ENCODE measurements around the gene MDGA2. TPM values are rescaled to one million over a fixed set of nuclear protein-coding genes. Genes with fewer than 3 reads are reported as not detected.

MDGA2 gene
- polyA plus RNA-seq, 1 of the 3 experiments (the other 2 are of a cell fraction) = not detected

DNA sequence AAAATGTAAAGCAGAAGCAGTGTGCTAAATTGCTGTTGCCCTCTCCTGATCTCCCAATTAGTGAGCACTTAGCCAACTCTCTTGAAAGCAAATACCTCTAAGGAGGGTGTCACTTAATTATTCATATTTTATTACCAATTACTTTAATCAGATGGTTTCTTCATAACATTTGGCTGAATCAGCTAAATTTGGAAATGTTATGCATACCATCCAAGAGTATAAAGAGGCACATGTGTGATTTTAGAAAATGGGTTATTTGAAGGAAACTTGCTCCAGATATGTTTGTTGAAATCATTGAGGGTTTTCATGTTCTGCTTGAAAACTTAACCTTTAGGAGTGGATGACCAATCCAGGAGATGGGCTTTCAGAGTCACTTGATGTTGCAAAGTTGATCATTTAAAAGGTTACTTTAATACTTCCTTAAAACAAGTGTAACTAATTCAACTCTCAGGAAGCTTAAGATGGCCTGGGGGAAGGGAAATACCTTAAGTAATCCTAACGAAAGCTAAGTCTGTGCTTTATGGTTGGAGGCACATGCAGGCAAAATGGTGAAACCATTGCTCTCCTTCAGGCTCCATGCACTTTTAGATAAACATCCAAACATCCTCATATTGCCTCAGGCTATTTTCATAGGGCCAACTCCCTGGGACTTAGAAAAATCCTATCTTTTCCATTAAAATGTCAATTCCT, 434.5 kb downstream of the MDGA2 start:
- TF ChIP-seq, protein P1, sequence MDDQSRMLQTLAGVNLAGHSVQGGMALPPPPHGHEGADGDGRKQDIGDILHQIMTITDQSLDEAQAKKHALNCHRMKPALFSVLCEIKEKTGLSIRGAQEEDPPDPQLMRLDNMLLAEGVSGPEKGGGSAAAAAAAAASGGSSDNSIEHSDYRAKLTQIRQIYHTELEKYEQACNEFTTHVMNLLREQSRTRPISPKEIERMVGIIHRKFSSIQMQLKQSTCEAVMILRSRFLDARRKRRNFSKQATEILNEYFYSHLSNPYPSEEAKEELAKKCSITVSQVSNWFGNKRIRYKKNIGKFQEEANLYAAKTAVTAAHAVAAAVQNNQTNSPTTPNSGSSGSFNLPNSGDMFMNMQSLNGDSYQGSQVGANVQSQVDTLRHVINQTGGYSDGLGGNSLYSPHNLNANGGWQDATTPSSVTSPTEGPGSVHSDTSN (IDR thresholded peaks at IDR 0.05) = no peak
- TF ChIP-seq MEF2A (IDR thresholded peaks at IDR 0.05; ENCODE audit: borderline replicate concordance, low read depth) (no peak), TAF1 (IDR thresholded peaks at IDR 0.05; ENCODE audit: borderline replicate concordance, low read depth, low read length) (no peak), REST (IDR thresholded peaks at IDR 0.05; ENCODE audit: low read depth, low read length) (no peak), CHD2 (IDR thresholded peaks at IDR 0.05; ENCODE audit: low read length, partially characterized antibody) (no peak), ELF1 (IDR thresholded peaks at IDR 0.05) (no peak), RFX5 (IDR thresholded peaks at IDR 0.05; ENCODE audit: low read length) (no peak)
- no peak overlapping the region for H3K27ac ChIP-seq (ENCODE audit: low read depth in 2 of 2, low read length in 1 of 2)
- ChIA-PET CTCF (no interaction called here), POLR2A (no interaction called here)
- no peaks in the 10 kb centered on the region for H3F3A ChIP-seq (replicated peaks; ENCODE audit: insufficient read depth)
- no peak for DNase-seq
- no peaks in the 10 kb centered on the region for H3K79me2 ChIP-seq (ENCODE audit: insufficient read depth)
- no peaks in the 10 kb centered on the region for H3K9me3 ChIP-seq
- 0% methylated on average over 1 of the region's 1 CpG for WGBS (ENCODE audit: low lambda C conversion rate)
- H3K4me2 ChIP-seq = no peak overlapping the region
- no peaks in the 10 kb centered on the region for H3K27me3 ChIP-seq (ENCODE audit: insufficient read depth)
- H3K4me3 ChIP-seq (ENCODE audit: low read depth in 2 of 2, low read length in 1 of 2) = no peak overlapping the region
- H3K9me2 ChIP-seq = no peaks in the 10 kb centered on the region
- H4K20me1 ChIP-seq (ENCODE audit: insufficient read depth) = no peaks in the 10 kb centered on the region
- no peak overlapping the region for H3K9ac ChIP-seq
- no peak overlapping the region for H2AFZ ChIP-seq (ENCODE audit: low read depth)
- H3K36me3 ChIP-seq (replicated peaks in 1 of 2; ENCODE audit: control insufficient read depth in 1 of 2, insufficient read depth in 2 of 2, low read length in 1 of 2) = no peaks in the 10 kb centered on the region
- H3K4me1 ChIP-seq (ENCODE audit: control insufficient read depth in 1 of 2, insufficient read depth in 2 of 2, low read depth in 1 of 2, low read length in 1 of 2) = no peaks in the 10 kb centered on the region

GRCh38 chr14:47235619-47236018, 439.8 kb downstream of the MDGA2 start:
- TF ChIP-seq TCF12 (IDR thresholded peaks at IDR 0.05) = no peak
- TF ChIP-seq SMC3 (IDR thresholded peaks at IDR 0.05; ENCODE audit: low read depth, low read length) = no peak
- no peak for TF ChIP-seq FOSL2 (IDR thresholded peaks at IDR 0.05; ENCODE audit: borderline replicate concordance, low read depth)
- TF ChIP-seq CTCF (IDR thresholded peaks at IDR 0.05) = no peak
- TF ChIP-seq EZH2phosphoT487 (IDR thresholded peaks at IDR 0.05; ENCODE audit: borderline replicate concordance, low read depth) = no peak
- TF ChIP-seq FOXJ3 (CRISPR knock-in tag; IDR thresholded peaks at IDR 0.05) = no peak
- TF ChIP-seq RFX5 (IDR thresholded peaks at IDR 0.05; ENCODE audit: low read length) = no peak
- no peak for TF ChIP-seq MEF2A (IDR thresholded peaks at IDR 0.05; ENCODE audit: borderline replicate concordance, low read depth)
- TF ChIP-seq, protein P2, sequence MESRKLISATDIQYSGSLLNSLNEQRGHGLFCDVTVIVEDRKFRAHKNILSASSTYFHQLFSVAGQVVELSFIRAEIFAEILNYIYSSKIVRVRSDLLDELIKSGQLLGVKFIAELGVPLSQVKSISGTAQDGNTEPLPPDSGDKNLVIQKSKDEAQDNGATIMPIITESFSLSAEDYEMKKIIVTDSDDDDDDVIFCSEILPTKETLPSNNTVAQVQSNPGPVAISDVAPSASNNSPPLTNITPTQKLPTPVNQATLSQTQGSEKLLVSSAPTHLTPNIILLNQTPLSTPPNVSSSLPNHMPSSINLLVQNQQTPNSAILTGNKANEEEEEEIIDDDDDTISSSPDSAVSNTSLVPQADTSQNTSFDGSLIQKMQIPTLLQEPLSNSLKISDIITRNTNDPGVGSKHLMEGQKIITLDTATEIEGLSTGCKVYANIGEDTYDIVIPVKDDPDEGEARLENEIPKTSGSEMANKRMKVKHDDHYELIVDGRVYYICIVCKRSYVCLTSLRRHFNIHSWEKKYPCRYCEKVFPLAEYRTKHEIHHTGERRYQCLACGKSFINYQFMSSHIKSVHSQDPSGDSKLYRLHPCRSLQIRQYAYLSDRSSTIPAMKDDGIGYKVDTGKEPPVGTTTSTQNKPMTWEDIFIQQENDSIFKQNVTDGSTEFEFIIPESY (IDR thresholded peaks at IDR 0.05; ENCODE audit: borderline replicate concordance, low read depth) = no peak
- TF ChIP-seq TAF1 (IDR thresholded peaks at IDR 0.05; ENCODE audit: borderline replicate concordance, low read depth, low read length) = no peak
- Histone ChIP-seq H2AFZ (ENCODE audit: low read depth) (no peak overlapping the region), H3K9me2 (no peaks in the 10 kb centered on the region), H3K9ac (no peak overlapping the region), H3F3A (replicated peaks; ENCODE audit: insufficient read depth) (no peaks in the 10 kb centered on the region), H3K27ac (ENCODE audit: low read depth in 2 of 2, low read length in 1 of 2) (no peak overlapping the region), H4K20me1 (ENCODE audit: insufficient read depth) (no peaks in the 10 kb centered on the region), H3K27me3 (ENCODE audit: insufficient read depth) (no peaks in the 10 kb centered on the region), H3K4me1 (ENCODE audit: control insufficient read depth in 1 of 2, insufficient read depth in 2 of 2, low read depth in 1 of 2, low read length in 1 of 2) (no peaks in the 10 kb centered on the region), H3K4me2 (no peak overlapping the region), H3K36me3 (replicated peaks in 1 of 2; ENCODE audit: control insufficient read depth in 1 of 2, insufficient read depth in 2 of 2, low read length in 1 of 2) (no peaks in the 10 kb centered on the region), H3K4me3 (ENCODE audit: low read depth in 2 of 2, low read length in 1 of 2) (no peak overlapping the region), H3K9me3 (no peaks in the 10 kb centered on the region), H3K79me2 (ENCODE audit: insufficient read depth) (no peaks in the 10 kb centered on the region)
- ChIA-PET POLR2A (no interaction called here), CTCF (no interaction called here)
- 3% methylated on average over 3 of the region's 3 CpGs for WGBS (ENCODE audit: low lambda C conversion rate)
- no peak for DNase-seq

Data from SK-N-SH (cell line).